Panc1 (cell line): ENCODE results near the gene PRODH2.

Source experiments
- POLR2AphosphoS5 ChIP-seq: IDR thresholded peaks from 2 replicates; pipeline ENCODE4 v1.6.1; 2012; ENCODE audit warnings: mild to moderate bottlenecking, low read depth, low read length, moderate library complexity
- TCF7L2 ChIP-seq: IDR thresholded peaks from 2 replicates; pipeline ENCODE4 v1.6.1; 2011; ENCODE audit warnings: mild to moderate bottlenecking, low read depth, low read length, inconsistent platforms
- TF ChIP-seq, protein P1 (sequence below): fragments of 450-650 bp; IDR thresholded peaks from 2 replicates; pipeline ENCODE4 v1.5.1; 2017; ENCODE audit warnings: mild to moderate bottlenecking
- TF ChIP-seq, protein P2 (sequence below), 2 experiments: IDR thresholded peaks; 2 replicates each; pipeline ENCODE4 v1.6.1; 2011 to 2012; ENCODE audit warnings: low read depth in 2 of 2, control low read depth in 1 of 2, low read length in 1 of 2, mild to moderate bottlenecking in 1 of 2, moderate library complexity in 1 of 2; ENCODE audit not compliant: insufficient read depth in 1 of 2

DNA sequence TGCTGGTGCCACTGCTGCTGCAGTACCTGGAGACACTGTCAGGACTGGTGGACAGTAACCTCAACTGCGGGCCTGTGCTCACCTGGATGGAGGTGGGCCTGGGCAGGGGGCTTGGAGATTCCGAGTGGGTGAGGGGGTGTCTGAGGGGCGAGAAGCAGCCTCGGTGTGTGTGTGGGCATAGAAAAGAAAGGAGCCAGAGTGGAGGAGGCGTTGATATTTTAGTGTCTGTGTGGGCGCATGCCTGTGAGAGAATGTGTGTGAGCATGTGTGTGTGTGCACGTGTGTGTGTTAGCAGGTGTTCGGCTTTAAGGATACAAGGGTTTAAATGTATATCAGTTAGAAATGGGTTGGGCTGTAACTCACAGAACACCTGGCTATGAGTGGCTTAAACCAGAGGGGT, 33.6 kb downstream of the PRODH2 start:
- TF ChIP-seq, protein P1, sequence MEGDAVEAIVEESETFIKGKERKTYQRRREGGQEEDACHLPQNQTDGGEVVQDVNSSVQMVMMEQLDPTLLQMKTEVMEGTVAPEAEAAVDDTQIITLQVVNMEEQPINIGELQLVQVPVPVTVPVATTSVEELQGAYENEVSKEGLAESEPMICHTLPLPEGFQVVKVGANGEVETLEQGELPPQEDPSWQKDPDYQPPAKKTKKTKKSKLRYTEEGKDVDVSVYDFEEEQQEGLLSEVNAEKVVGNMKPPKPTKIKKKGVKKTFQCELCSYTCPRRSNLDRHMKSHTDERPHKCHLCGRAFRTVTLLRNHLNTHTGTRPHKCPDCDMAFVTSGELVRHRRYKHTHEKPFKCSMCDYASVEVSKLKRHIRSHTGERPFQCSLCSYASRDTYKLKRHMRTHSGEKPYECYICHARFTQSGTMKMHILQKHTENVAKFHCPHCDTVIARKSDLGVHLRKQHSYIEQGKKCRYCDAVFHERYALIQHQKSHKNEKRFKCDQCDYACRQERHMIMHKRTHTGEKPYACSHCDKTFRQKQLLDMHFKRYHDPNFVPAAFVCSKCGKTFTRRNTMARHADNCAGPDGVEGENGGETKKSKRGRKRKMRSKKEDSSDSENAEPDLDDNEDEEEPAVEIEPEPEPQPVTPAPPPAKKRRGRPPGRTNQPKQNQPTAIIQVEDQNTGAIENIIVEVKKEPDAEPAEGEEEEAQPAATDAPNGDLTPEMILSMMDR: no peak
- no peak for TF ChIP-seq POLR2AphosphoS5
- TF ChIP-seq, protein P2, sequence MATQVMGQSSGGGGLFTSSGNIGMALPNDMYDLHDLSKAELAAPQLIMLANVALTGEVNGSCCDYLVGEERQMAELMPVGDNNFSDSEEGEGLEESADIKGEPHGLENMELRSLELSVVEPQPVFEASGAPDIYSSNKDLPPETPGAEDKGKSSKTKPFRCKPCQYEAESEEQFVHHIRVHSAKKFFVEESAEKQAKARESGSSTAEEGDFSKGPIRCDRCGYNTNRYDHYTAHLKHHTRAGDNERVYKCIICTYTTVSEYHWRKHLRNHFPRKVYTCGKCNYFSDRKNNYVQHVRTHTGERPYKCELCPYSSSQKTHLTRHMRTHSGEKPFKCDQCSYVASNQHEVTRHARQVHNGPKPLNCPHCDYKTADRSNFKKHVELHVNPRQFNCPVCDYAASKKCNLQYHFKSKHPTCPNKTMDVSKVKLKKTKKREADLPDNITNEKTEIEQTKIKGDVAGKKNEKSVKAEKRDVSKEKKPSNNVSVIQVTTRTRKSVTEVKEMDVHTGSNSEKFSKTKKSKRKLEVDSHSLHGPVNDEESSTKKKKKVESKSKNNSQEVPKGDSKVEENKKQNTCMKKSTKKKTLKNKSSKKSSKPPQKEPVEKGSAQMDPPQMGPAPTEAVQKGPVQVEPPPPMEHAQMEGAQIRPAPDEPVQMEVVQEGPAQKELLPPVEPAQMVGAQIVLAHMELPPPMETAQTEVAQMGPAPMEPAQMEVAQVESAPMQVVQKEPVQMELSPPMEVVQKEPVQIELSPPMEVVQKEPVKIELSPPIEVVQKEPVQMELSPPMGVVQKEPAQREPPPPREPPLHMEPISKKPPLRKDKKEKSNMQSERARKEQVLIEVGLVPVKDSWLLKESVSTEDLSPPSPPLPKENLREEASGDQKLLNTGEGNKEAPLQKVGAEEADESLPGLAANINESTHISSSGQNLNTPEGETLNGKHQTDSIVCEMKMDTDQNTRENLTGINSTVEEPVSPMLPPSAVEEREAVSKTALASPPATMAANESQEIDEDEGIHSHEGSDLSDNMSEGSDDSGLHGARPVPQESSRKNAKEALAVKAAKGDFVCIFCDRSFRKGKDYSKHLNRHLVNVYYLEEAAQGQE (IDR thresholded peaks at IDR 0.05; ENCODE audit: insufficient read depth in 1 of 2, low read depth in 2 of 2, low read length in 1 of 2): no peak
- TF ChIP-seq TCF7L2: no peak
